HepG2 (cell line): ENCODE results near the gene FAM228B.

Experiments used
- ARNTL ChIP-seq: sonication (generic); formaldehyde crosslinking; IDR thresholded peaks from 2 replicates; pipeline ENCODE4 v1.4.0; 2020; ENCODE audit warnings: mild to moderate bottlenecking, missing genetic modification reagents
- ERF ChIP-seq: IDR thresholded peaks from 2 replicates; pipeline ENCODE4 v1.6.1; 2018; ENCODE audit warnings: missing biosample characterization, missing genetic modification reagents
- HMGA1 ChIP-seq: sonication (generic); formaldehyde crosslinking; conservative IDR thresholded peaks from 2 replicates; pipeline ENCODE4 v1.4.0; 2020; ENCODE audit warnings: missing genetic modification reagents
- MXI1 ChIP-seq: IDR thresholded peaks from 3 replicates; pipeline ENCODE4 v1.6.1; 2012; ENCODE audit warnings: low read depth, low read length, inconsistent platforms, borderline replicate concordance
- PHB2 ChIP-seq: fragments of 450-650 bp; IDR thresholded peaks from 2 replicates; pipeline ENCODE4 v1.6.1; 2018; ENCODE audit not compliant: partially characterized antibody
- PHF5A ChIP-seq: IDR thresholded peaks from one replicate; pipeline ENCODE4 v1.6.1; 2018; ENCODE audit warnings: low read depth, missing genetic modification reagents; ENCODE audit not compliant: unreplicated experiment
- POLR2A ChIP-seq, 2 experiments: IDR thresholded peaks; 2 replicates each; pipeline ENCODE4 v1.6.1; 2011; ENCODE audit warnings: low read depth in 2 of 2, low read length in 2 of 2, mild to moderate bottlenecking in 1 of 2, moderate library complexity in 1 of 2; ENCODE audit not compliant: insufficient read depth in 1 of 2
- ZNF121 ChIP-seq: sonication (generic); formaldehyde crosslinking; IDR thresholded peaks from 2 replicates; pipeline ENCODE4 v1.5.0; 2020; ENCODE audit warnings: mild to moderate bottlenecking, missing genetic modification reagents
- ZNF501 ChIP-seq: sonication (generic); formaldehyde crosslinking; IDR thresholded peaks from 2 replicates; pipeline ENCODE4 v1.5.1; 2020; ENCODE audit warnings: mild to moderate bottlenecking, moderate library complexity, missing genetic modification reagents
- TF ChIP-seq, protein P1 (sequence below): sonication (generic); formaldehyde crosslinking; IDR thresholded peaks from 2 replicates; pipeline ENCODE4 v1.5.0; 2020; ENCODE audit warnings: mild to moderate bottlenecking, missing genetic modification reagents, moderate library complexity
- TF ChIP-seq, protein P2 (sequence below): sonication (generic); formaldehyde crosslinking; IDR thresholded peaks from 2 replicates; pipeline ENCODE4 v1.4.0; 2020; ENCODE audit warnings: missing genetic modification reagents
- TF ChIP-seq, protein P3 (sequence below): sonication (generic); formaldehyde crosslinking; IDR thresholded peaks from 2 replicates; pipeline ENCODE4 v1.4.0; 2020; ENCODE audit warnings: missing genetic modification reagents, borderline replicate concordance
- TF ChIP-seq, protein P4 (sequence below): sonication (generic); formaldehyde crosslinking; IDR thresholded peaks from 2 replicates; pipeline ENCODE4 v1.8.1; 2022; ENCODE audit warnings: mild to moderate bottlenecking, missing genetic modification reagents
- TF ChIP-seq, protein P5 (sequence below): sonication (generic); formaldehyde crosslinking; IDR thresholded peaks from 2 replicates; pipeline ENCODE4 v1.8.1; 2023; ENCODE audit warnings: mild to moderate bottlenecking, inconsistent platforms, moderate library complexity, missing genetic modification reagents, borderline replicate concordance

DNA sequence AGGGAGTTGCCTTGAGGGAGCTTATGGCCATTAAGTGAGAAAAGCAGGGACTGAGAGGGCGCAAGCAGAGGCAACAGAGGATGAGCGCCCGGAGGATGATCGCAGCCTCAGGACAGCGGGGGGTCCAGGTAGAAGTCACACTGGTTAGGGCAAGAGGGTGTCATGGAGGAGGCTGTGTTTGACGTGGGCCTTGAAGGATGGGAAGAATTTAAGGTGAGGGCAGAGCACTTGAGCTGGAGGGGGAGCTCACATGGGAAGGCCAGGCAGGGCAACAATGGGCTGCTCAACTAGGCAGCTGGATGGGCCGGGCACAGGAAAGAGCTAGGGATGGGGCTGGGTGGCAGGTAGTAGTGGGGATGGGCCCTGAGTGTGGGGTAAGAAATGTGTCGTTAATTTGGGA lies 83.4 kb downstream of the FAM228B start:
- TF ChIP-seq PHB2 (no peak), ERF (CRISPR knock-in tag) (no peak), HMGA1 (CRISPR knock-in tag) (no peak), ZNF501 (CRISPR knock-in tag) (no peak), POLR2A (IDR thresholded peaks at IDR 0.05; ENCODE audit: insufficient read depth in 1 of 2, low read depth in 2 of 2, low read length in 2 of 2) (no peak), PHF5A (CRISPR knock-in tag) (no peak), ZNF121 (no peak), ARNTL (CRISPR knock-in tag) (no peak), MXI1 (no peak)
- TF ChIP-seq, protein P1, sequence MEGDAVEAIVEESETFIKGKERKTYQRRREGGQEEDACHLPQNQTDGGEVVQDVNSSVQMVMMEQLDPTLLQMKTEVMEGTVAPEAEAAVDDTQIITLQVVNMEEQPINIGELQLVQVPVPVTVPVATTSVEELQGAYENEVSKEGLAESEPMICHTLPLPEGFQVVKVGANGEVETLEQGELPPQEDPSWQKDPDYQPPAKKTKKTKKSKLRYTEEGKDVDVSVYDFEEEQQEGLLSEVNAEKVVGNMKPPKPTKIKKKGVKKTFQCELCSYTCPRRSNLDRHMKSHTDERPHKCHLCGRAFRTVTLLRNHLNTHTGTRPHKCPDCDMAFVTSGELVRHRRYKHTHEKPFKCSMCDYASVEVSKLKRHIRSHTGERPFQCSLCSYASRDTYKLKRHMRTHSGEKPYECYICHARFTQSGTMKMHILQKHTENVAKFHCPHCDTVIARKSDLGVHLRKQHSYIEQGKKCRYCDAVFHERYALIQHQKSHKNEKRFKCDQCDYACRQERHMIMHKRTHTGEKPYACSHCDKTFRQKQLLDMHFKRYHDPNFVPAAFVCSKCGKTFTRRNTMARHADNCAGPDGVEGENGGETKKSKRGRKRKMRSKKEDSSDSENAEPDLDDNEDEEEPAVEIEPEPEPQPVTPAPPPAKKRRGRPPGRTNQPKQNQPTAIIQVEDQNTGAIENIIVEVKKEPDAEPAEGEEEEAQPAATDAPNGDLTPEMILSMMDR (CRISPR knock-in tag) = no peak
- TF ChIP-seq, protein P2, sequence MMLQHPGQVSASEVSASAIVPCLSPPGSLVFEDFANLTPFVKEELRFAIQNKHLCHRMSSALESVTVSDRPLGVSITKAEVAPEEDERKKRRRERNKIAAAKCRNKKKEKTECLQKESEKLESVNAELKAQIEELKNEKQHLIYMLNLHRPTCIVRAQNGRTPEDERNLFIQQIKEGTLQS (CRISPR knock-in tag) = no peak
- TF ChIP-seq, protein P3, sequence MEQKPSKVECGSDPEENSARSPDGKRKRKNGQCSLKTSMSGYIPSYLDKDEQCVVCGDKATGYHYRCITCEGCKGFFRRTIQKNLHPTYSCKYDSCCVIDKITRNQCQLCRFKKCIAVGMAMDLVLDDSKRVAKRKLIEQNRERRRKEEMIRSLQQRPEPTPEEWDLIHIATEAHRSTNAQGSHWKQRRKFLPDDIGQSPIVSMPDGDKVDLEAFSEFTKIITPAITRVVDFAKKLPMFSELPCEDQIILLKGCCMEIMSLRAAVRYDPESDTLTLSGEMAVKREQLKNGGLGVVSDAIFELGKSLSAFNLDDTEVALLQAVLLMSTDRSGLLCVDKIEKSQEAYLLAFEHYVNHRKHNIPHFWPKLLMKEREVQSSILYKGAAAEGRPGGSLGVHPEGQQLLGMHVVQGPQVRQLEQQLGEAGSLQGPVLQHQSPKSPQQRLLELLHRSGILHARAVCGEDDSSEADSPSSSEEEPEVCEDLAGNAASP (CRISPR knock-in tag) = no peak
- TF ChIP-seq, protein P4, sequence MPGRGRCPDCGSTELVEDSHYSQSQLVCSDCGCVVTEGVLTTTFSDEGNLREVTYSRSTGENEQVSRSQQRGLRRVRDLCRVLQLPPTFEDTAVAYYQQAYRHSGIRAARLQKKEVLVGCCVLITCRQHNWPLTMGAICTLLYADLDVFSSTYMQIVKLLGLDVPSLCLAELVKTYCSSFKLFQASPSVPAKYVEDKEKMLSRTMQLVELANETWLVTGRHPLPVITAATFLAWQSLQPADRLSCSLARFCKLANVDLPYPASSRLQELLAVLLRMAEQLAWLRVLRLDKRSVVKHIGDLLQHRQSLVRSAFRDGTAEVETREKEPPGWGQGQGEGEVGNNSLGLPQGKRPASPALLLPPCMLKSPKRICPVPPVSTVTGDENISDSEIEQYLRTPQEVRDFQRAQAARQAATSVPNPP (CRISPR knock-in tag) = no peak
- TF ChIP-seq, protein P5, sequence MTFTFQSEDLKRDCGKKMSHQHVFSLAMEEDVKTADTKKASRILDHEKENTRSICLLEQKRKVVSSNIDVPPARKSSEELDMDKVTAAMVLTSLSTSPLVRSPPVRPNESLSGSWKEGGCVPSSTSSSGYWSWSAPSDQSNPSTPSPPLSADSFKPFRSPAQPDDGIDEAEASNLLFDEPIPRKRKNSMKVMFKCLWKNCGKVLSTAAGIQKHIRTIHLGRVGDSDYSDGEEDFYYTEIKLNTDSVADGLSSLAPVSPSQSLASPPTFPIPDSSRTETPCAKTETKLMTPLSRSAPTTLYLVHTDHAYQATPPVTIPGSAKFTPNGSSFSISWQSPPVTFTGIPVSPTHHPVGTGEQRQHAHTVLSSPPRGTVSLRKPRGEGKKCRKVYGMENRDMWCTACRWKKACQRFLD (CRISPR knock-in tag) = no peak
